Endothelial cell (in vitro differentiated cells): ENCODE results near the gene XRCC6. TPM values are rescaled to one million over a fixed set of nuclear protein-coding genes. Genes with fewer than 3 reads are reported as not detected.
A peak's percentile ranks its signal among the peaks of the same experiment; 100 is the strongest.

Source experiments
- DNase-seq: peaks from one replicate; pipeline ENCODE4 v3.0.0; 2021; ENCODE audit warnings: low spot score
- H3K27ac Mint-ChIP-seq: one replicate; pipeline ENCODE4 v1.8.0; 2021; ENCODE audit warnings: mixed read lengths, inconsistent platforms; ENCODE audit not compliant: unreplicated experiment
- H3K27me3 Mint-ChIP-seq: one replicate; pipeline ENCODE4 v1.8.0; 2021; ENCODE audit warnings: mild to moderate bottlenecking, moderate library complexity, mixed read lengths, inconsistent platforms; ENCODE audit not compliant: unreplicated experiment
- H3K36me3 Mint-ChIP-seq: one replicate; pipeline ENCODE4 v1.8.0; 2021; ENCODE audit warnings: mild to moderate bottlenecking, low read depth, mixed read lengths, inconsistent platforms; ENCODE audit not compliant: unreplicated experiment
- H3K4me1 Mint-ChIP-seq: one replicate; pipeline ENCODE4 v1.8.0; 2021; ENCODE audit warnings: mild to moderate bottlenecking, mixed read lengths, inconsistent platforms; ENCODE audit not compliant: unreplicated experiment
- H3K4me3 Mint-ChIP-seq: one replicate; pipeline ENCODE4 v1.8.0; 2021; ENCODE audit warnings: mild to moderate bottlenecking, mixed read lengths, inconsistent platforms; ENCODE audit not compliant: unreplicated experiment
- H3K9me3 Mint-ChIP-seq: one replicate; pipeline ENCODE4 v1.8.0; 2021; ENCODE audit warnings: mixed read lengths, inconsistent platforms; ENCODE audit not compliant: unreplicated experiment
- total RNA-seq: library from RNA; stranded (reverse); fragmentation: NEBNext Ultra II Directional; extraction: Animal tissue kit (Norgen Biotek cat#: 25700); gene quantifications from one replicate; pipeline ENCODE4 v1.2.1, GENCODE V29; 2021; ENCODE audit not compliant: unreplicated experiment
- TF ChIP-seq, protein P1 (sequence below): fragments of 200-600 bp; sonication (generic); IDR thresholded peaks from one replicate; pipeline ENCODE4 v1.5.0; 2021; ENCODE audit warnings: antibody characterized with exemption; ENCODE audit not compliant: unreplicated experiment

XRCC6 gene
- total RNA-seq, 1 donor from 2014 or later, result 211 TPM

DNA sequence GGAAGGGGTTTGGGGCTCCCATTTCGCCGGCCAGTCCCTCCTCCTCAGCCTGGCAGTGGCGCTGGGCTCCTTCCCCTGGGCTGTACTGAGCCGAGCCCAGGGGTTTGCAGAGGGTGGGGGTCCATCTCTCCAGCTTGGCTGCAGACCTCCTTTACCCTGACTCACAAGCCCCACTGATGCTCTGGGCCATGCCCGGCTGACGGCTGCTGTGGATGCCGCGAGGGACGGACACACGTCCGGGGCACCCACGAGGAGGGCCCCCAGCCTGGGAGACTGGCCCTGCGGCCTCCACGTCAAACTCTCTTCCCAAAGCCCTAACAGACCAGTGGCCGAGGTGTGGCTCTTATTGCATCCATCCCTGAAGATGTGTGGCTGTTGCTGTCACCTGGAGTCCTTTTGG is 45.6 kb upstream of the XRCC6 start:
- TF ChIP-seq, protein P1, sequence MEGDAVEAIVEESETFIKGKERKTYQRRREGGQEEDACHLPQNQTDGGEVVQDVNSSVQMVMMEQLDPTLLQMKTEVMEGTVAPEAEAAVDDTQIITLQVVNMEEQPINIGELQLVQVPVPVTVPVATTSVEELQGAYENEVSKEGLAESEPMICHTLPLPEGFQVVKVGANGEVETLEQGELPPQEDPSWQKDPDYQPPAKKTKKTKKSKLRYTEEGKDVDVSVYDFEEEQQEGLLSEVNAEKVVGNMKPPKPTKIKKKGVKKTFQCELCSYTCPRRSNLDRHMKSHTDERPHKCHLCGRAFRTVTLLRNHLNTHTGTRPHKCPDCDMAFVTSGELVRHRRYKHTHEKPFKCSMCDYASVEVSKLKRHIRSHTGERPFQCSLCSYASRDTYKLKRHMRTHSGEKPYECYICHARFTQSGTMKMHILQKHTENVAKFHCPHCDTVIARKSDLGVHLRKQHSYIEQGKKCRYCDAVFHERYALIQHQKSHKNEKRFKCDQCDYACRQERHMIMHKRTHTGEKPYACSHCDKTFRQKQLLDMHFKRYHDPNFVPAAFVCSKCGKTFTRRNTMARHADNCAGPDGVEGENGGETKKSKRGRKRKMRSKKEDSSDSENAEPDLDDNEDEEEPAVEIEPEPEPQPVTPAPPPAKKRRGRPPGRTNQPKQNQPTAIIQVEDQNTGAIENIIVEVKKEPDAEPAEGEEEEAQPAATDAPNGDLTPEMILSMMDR, result no peak
- Mint-ChIP-seq H3K9me3 (no peaks in the 10 kb centered on the region), H3K27ac (no peak overlapping the region), H3K27me3 (no peaks in the 10 kb centered on the region), H3K4me1 (no peaks in the 10 kb centered on the region), H3K4me3 (no peak overlapping the region), H3K36me3 (no peaks in the 10 kb centered on the region)
- DNase-seq, result no peak

DNA sequence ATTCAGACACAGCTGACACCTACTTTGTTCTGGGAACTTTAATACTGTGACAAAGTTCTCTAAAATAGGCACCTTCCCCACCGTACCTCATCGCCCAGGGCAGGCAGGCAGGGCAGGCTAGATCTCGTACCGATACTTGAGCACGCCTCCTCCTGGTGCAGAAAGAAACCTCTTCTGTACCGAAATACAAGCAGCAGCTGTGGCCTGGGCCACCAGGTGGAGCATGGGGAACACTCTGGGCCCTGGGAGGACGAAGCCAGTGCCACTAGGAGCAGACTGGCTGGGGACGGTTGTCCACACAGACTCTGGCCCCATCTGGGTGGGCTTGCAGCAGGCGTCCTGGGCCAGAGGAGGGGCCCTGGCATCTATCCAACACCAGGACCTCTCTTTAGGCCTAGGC is 44.2 kb upstream of the XRCC6 start:
- H3K9me3 Mint-ChIP-seq, result no peaks in the 10 kb centered on the region
- no peak overlapping the region for H3K27ac Mint-ChIP-seq
- H3K4me3 Mint-ChIP-seq, result peak overlapping the region; percentile 51

DNA sequence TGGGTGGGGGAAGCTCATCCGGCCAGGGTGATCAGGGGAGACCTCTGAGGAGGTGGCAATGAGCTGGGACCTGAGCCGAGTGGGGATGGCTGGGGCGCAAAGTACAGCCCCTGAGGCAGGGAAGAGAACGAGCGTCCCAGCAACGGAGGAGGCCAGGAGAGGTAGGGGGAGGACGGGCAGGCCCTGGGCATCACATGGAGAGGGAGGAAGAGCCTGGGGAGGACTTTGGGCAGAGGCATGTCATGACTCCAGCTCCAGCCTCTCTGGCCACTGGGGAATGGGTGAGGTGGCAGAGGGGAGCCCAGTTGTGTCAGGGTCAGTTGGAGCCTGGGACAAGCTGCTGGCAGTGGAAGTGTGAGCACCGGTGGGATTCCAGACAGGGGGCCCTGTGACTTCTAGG is 43.0 kb upstream of the XRCC6 start:
- no peak for DNase-seq
- H3K27me3 Mint-ChIP-seq, result no peaks in the 10 kb centered on the region
- no peak overlapping the region for H3K27ac Mint-ChIP-seq
- no peak overlapping the region for H3K4me3 Mint-ChIP-seq
- no peaks in the 10 kb centered on the region for H3K9me3 Mint-ChIP-seq
- H3K4me1 Mint-ChIP-seq, result peaks cover 3% of the 10 kb centered on the region
- TF ChIP-seq, protein P1, result no peak
- H3K36me3 Mint-ChIP-seq, result no peaks in the 10 kb centered on the region

More for the DNA sequence above, 44.2 kb upstream of the XRCC6 start:
- H3K36me3 Mint-ChIP-seq, result no peaks in the 10 kb centered on the region
- TF ChIP-seq, protein P1, result no peak
- DNase-seq, result peak; percentile 74
- H3K27me3 Mint-ChIP-seq, result no peaks in the 10 kb centered on the region
- no peaks in the 10 kb centered on the region for H3K4me1 Mint-ChIP-seq

DNA sequence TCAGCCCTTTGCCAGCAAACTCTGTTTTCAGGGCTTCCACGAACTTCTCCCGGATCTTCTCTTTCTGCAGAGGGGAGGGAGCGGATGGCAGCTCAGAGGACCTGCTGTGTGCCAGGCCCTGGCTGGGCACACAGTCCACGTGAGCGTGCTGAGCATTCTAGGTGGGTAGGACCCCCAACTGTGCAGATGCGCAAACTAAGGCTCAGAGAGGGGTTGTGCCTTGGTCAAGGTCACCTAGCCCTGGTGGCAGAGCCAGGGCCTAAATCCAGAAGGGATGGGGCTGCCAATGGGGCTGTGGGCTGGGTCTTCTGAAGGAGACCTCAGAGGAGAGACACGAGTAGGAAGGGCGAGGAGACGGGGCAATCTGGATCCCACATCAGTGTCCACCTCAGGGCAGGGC is 42.3 kb upstream of the XRCC6 start:
- TF ChIP-seq, protein P1, result no peak
- Mint-ChIP-seq H3K36me3 (no peaks in the 10 kb centered on the region), H3K27ac (no peak overlapping the region), H3K9me3 (no peaks in the 10 kb centered on the region), H3K4me1 (peaks cover 3% of the 10 kb centered on the region), H3K4me3 (peak overlapping the region; percentile 21), H3K27me3 (no peaks in the 10 kb centered on the region)
- no peak for DNase-seq

DNA sequence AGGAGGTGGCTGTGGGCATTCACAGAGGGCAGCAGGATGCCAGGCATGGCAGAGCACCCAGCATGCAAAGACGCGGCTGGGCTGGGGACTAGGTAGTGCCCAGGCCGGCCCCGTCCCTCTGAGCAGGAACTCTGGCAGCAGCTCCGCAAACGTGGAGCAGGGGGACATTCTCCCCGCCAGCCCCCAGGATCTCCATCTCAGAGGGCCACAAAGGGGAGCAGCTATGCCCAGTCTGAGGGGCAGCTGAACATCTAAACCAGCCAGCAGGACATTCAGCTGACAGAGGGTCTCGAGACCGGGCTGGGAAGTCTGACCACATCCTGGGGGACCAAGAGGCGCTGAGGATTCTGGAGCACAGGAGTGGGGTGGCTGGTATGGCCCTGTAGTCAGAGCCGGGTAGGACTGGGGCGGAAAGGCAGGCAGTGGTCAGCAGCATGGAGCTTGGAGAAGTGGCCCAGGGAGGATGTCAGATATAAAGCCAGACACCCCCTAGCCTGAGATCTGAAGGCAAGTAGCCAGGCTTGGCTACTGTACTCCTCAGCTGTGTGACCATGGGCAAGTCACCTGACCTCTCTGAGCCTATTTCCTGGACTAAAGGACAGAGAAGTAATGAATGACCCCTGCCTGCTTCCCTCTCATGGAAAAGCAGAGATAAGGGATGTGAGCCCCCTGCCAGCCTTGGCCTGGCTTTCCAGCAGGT is 41.6 kb upstream of the XRCC6 start:
- Mint-ChIP-seq H3K9me3 (no peaks in the 10 kb centered on the region), H3K4me1 (peaks cover 3% of the 10 kb centered on the region), H3K4me3 (peak overlapping the region; percentile 21), H3K27me3 (peaks cover 1% of the 10 kb centered on the region), H3K27ac (no peak overlapping the region), H3K36me3 (no peaks in the 10 kb centered on the region)
- TF ChIP-seq, protein P1, result no peak
- DNase-seq, result no peak
